Left renal pelvis (tissue), 4 donors: ENCODE results near the gene HDAC10. TPM values are rescaled to one million over a fixed set of nuclear protein-coding genes. Genes with fewer than 3 reads are reported as not detected.
A peak's percentile ranks its signal among the peaks of the same experiment; 100 is the strongest.

Experiments
- DNase-seq, 4 donors: peaks; one replicate each; pipeline ENCODE4 v3.0.0-alpha.2; 2013; ENCODE audit warnings: low read depth in 4 of 4, low spot score in 3 of 4
- polyA plus RNA-seq, 4 donors: library from polyadenylated mRNA; unstranded; fragments of 120-200 nt; gene quantifications; one replicate each; pipeline ENCODE4 v1.2.1, GENCODE V29; 2013; ENCODE audit not compliant: insufficient read length in 4 of 4

HDAC10 gene, protein sequence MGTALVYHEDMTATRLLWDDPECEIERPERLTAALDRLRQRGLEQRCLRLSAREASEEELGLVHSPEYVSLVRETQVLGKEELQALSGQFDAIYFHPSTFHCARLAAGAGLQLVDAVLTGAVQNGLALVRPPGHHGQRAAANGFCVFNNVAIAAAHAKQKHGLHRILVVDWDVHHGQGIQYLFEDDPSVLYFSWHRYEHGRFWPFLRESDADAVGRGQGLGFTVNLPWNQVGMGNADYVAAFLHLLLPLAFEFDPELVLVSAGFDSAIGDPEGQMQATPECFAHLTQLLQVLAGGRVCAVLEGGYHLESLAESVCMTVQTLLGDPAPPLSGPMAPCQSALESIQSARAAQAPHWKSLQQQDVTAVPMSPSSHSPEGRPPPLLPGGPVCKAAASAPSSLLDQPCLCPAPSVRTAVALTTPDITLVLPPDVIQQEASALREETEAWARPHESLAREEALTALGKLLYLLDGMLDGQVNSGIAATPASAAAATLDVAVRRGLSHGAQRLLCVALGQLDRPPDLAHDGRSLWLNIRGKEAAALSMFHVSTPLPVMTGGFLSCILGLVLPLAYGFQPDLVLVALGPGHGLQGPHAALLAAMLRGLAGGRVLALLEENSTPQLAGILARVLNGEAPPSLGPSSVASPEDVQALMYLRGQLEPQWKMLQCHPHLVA
- 10 to 100 TPM; 15.9 to 37.2 (median 20.3) TPM for polyA plus RNA-seq

DNA sequence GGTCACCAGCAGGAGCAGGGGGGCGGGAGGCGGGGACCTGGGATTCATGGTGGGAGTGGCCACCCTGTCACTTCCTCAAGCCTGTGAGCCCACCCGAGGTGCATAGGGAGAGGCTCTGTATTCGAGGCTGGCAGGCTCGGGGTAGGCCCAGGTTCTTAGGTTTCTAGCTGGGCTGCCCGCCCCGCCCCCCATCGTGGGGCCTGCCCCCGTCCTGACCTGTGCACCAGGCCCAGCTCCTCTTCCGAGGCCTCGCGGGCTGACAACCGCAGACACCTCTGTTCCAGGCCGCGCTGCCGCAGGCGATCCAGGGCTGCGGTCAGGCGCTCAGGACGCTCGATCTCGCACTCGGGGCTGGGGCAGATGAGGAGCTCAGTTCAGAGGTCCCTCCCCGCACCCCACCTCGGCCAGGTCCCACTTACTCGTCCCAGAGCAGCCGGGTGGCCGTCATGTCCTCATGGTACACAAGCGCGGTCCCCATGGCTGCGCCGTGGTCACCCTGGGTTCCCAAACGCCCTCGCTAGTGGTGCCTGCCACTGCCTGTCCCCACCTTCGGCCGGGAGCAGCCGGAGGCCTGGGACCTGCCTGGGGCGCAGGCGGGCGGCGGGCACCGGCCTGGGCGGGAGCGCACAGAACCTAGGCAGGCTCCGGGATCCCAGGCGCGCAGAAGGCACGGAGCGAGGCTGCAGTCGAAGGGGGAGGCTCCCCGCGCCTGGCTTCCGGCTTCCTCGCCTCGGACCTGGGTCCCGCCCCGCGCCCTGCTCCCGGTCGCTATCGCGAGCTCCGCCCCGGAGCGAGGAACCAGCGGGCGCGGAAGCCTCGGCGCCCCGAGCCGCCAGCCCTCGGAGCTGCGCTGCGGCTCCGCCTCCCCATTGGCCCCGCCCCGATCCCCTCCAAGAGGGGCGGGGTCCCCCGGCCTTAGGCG is at the start of gene HDAC10:
Gene HDAC10, minus strand, starts transcription at position 711 of the 922 bp plus-strand sequence. Its CDS starts 233 bp downstream, at position 478.
- no peak for DNase-seq

DNA sequence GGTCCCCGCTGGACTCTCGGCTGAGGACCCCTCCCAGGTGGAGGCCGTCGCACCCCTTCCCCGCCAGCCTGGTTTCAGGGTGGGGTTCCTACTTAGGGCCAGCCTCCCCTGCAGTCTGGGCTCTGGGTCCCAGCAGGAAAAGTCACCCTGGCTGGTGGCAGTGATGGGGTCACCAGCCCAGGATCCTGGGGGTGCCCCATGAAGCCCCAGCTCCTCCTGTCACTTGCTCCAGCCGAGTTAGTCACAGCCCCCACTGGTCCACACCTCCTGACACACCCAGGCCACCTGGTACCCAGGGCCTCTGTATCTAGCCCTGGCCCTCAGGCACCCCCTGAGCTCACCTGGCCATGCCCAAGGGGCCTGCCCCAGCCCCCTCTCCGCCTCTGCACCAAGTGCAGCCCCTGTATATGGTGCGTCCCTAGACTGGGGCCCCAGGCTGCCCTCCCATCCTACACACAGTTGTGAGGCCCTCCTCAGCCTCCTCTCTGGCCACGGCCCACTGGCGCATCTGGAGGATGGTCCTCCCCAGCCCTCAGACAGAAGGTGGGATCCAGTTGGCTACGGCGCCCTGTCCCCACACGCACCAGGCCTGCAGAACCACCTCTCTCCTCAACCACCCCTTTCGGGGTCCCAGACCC is 49.7 kb upstream of the HDAC10 start:
- no peak for DNase-seq

DNA sequence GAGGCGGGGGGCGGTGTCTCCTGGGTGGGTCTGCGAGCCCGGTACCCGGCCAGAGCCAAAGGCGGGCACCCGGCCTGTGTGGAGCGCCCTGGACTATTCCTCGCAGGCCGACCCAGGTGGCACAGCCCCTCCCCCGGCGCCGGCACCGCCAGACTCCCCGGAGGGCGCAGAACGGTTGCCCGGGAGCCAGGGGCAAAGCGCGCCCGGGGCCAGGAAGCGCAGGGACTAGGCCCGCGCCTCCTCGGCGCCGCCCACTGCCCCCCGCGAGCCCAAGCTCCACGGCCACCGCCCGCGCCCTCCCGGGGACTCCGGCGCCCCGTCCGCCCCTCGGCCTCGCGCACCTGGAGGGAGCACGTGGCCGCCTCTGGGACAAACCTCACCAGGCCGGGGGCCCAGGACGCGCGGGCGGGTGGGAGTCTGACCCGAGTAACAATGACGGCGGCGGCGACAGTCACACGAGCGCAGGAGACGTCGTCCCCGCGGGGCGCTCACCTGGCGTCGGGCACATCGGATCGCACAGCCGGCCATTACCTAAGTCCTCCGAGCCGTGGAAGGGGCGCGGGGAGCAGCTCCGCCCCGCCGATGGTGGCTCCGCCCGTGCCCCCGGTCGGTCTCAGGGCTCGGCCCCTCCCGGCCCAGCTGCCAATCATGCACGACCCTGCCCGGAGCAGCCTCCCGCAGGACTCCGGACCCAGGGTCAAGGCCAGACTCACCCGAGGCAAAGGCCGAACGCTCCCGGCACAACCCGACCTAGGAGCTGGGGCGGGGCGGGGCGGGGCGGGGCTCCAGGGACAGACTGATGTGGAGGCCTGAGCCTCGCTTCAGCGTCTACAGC is 48.9 kb upstream of the HDAC10 start:
- no peak for DNase-seq

DNA sequence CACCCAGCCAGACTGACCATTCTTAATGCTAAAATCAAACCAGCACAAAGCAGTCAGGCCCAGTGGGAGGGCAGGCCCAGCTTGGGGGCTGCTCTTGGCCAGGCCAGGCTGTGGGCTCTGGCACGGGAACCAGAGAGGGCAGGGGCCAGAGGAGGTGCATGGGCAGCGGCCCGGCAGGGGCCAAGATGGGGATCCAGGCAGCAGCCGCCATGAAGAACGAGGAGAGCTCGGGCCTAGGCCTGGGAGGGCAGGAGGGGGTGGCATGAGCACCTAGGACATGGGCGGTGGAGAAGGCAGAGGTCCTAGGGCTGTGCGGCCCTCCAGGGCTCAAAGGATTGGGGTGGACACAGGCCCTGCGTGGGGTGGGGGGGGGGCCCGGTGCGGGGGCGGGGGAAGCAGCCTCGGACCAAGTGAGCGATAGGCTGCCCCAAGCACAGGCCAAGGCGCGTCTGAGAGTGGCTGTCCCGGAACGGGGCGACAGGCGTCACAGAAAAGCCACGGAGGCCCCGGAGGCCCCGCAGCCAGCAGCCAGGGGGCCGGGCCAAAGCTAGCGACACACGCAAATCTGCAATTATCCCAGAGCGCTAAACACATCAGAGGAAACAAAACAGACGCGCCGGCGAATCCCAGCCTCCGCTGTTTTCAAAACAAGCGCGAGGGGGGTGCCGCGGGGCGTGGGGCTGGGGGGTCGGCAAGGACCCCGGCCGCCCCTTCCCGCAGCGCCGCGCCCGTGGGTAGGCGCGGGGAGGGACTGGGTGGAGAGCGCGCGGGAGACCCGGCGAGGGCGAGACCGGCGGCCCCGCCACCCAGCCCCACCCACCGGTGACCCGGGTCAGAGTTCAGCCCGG is 48.1 kb upstream of the HDAC10 start:
- DNase-seq: no peak

DNA sequence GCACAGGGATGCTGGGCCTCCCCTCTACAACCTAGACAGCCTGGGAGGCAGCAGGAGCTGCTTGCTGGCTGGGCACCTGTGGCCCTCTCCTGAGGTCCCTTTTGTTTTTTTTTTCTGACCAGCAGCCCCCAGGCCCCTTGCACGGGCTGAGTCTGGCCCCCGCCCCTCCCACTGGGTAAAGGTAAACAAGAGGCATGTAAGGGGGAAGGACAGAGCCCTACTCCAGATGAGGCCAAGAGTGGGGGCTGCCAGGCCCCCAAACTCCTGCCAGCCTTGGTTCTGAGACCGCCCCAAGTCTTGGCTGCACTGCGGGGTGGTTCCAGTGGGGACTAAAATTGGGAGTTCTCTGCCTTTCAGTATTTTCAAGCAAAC is 47.2 kb upstream of the HDAC10 start:
- no peak for DNase-seq

DNA sequence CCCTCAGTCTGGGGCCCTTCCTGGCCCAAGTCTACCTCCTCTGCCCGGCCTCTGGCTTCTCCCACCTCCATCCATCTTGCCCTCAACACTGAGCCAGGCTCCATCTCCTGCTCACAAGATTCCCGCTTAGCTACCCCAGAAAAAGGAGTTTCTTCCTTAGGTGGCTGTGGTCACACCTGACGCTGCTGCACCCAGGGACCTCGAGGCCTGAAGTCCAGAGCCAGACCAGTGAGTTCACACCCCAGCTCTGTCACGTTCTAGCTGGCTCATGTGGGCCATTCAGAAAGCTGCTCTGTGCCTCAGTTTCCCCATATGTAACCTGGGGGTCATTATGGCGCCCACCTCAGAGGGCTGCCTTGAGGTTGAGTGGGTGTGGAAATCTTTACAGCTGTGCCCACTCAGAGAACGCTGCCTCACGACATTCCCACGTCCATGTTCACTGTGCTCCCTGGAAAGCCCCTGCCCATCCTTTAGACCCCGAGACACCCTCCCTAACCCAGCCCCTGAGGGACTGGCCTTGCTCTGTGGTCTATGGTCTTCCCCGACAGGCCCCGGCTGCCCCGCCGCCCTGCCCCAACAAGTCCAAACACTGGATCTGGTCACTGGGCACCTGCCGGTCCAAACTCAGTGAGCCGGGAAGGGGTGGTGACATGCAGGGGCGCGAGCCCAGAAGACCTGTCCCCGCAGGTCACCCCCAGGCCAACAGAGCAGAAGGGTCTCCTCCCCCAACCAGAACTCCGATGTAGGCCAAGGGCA is 46.6 kb upstream of the HDAC10 start:
- DNase-seq: no peak

DNA sequence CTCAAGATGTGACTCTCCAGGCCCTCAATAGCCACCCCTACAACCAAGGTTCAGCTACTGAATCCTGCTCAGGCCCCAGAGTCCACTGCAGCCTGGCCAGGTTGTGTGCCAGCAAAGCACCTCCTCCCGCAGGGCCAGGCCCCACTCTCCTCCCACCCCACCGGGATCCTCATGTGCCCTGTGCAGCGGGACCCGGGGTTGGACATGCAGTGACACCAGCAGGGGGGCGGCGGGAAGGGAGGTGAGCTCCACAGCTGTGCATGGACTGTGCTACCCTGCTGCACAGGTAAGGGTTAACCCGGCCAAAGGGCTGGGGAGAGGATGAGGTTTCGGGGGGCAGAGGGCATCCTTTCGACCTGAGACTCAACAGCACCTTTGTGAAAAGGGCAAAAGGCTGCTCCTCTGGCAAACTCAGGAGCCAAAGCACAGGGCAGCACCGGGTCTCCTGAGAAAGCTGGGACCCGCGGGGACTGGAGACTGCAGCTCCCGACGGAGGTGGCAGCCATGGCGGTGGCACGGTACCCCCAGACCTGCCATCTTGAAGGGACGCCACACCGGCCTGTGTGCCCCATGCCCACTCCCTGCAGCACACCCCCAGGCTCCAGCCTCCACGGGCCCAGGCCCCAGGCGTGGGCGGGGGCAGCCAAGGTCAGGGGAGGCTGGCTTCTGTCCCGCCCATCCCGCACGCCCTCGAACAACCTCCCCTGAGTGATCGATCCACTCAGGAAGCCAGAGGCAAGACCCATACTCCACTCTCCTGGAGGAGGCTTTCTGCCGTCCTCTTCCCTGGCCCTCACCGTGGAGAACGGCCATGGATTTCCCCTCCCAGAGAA is 45.8 kb upstream of the HDAC10 start:
- no peak for DNase-seq

DNA sequence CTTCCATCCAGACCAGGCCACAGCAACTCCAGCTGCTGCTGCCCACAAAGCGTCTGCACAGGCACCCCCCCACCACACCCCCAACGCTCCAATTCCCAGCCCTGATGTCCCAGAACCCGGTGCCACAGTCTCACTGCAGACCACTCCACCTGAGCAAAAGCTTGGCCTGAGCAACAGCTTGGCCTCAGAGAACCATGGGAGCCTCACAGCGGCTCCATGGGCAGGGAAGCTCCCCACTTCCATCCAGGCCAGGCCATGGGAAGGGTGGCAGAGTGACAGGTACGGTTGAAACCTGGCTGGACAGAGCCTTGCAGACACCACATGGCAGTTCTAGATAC is 43.2 kb upstream of the HDAC10 start:
- DNase-seq: no peak

DNA sequence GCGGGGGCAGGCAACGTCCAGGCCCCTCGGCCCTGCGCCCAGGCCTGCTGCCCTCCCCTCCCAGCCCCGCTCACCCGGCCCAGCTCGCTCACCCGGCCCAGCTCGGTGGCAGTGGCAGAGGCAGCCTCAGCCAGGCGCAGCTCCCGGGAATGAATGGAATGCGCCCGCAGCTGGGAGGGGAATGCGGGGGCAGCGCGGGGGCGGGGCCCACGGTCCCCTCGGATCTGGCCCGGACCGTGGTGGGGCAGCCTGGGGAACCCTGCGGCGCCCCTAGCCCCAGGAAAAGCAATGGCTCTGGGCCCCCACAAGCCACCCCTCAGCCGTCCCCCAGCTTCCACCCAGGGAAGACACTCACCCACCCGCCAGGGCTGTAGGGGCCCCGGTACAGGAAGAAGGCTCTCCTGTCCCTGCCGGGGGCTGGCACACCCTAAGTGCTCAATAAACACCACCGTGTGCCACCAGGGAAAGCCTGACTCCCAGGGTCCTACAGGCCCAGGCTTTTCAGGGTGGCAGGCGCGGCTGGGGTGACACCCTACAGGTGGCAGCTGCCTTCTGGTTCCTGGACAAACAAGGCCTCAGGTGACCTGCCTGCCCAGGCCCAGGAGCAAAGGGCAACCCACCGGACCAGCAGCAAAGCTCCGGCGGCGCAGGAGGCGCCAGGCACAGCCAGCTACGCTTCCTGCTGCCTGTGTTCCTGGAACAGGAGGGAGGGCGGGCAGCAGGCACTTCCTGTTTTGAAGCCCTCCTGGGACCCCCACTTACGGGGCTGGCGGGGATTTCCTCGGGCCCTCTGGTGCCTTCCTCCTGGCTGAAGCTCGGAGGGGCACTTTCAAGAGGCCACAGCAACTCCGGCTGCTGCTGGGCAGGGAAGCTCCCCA is 42.6 kb upstream of the HDAC10 start:
- peak in 1 of 4 donors; percentile 62 for DNase-seq

DNA sequence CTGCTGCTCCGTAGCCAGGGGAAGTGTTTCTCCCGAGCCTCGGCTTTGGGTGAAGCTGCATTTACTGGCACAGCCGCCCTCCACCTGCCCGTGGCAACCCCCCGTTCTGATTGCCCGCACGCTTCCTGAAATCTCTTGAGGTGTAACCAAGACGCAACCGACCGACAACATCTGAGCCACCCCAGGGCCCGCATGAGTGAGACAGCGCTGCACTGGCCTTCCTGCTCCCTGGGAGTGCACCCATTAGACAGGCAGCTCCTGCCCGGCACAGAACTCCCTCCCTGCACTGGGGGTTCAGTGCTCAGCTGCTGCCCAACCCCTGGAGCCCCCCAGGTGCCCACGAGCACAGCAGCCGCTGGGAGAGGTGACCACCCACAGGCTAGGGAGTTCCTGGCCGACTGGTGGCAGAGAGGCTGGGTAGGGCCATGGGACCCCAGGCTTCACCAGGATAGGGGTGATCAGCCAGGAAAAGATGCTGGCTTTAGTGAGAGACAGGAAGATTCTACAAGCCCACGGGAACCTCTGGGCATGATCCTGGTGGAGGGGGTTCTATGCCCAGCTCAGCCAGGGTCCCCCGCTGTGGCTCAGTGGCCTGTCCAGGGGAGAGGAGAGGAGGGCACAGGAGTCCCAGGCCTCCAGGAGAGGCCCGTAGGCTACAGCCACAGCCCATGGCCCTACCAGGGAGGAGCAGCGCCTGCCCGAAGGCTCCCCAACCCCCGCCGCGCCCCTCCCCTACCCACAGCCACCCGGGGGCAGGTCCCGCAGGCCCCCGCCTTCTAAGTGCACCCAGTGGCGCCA is 41.8 kb upstream of the HDAC10 start:
- no peak for DNase-seq

DNA sequence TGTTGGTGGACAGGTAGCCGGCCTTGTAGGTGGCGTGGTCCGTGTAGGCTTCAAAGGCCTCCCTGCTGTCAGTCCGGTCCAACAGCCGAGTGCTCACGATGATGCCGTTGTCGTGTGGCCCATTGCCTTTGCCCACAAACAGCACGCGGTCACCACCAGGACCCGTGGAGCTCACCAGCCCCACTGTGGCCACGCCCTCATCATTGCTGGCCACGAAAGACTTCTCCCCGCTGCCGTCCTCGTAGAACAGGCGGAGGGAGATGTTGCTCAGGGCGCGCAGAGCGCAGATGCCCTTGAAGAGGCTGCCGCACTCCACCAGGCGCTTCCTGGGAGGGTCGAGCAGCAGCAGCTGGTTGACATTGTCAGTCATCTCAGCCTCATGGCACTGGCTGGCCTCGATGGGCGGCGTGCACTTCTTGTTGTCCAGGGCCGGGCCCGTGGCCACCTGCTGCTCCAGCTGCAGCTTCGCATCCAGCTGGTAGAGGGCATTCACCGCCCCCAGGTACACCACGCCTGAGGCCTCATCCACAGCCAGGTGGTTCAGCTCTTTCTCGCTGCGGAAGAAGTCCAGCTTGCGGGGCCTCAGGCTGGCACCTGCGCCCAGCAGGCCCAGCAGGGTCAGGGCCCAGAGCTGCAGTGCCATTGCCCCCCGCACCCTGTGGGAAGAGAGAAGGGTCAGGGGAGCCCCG is 39.0 kb upstream of the HDAC10 start:
- no peak for DNase-seq

DNA sequence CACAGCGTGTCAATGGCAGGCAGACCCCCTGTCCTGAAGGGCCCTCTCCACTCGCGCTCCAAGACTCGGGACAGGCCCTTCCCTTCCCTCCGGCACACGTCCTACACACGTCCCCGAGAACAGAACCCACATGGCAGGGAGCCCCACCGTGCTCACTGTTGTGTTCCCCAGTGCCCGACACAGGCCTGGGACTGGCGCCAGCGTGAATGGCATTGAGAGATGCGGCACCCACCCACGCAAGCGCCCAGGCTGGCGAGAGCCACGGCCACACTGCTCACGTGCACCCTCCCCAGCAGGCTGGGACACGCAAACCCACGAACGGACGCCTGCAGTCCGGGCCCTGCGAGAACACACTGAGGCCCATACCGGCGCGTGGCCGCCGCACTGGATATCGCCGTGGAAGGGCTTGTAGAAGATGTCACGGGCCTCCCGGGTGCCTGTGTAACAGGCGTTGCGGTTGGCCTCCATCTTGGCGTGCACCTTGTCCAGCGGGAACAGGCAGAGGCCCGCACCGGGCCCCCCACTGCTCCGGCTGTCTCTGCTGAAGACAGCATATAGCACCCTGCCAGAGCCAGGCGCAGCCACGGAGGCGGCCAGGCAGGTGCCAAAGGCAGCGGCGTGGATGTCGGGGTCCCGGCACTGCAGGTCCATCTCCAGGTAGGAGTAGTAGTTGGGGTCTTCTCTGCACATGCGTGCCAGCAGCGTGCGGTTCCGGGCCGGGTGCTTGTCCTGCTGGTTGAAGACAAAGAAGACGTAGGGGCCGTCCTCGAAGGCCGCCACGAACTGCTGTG is 38.3 kb upstream of the HDAC10 start:
- DNase-seq: no peak

DNA sequence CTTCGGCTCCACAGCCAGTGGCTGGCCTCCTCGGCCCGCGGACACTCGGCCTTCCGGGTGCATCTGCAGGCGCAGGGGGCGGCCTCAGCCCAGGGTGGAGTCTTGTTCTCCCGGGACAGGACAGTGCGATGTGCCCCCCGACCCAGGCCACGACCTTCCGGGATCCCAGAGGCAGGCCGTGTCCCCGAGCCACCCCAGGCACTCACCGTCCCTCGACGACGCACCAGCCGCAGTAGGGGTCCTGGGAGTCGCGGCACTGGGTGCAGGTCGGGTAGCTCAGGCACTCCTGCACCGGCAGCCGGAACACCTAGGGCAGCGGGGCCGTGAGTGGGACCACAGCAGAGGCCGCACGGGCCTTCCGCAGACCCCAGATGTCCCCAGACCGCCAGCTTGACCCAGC is 36.7 kb upstream of the HDAC10 start:
- DNase-seq: no peak

DNA sequence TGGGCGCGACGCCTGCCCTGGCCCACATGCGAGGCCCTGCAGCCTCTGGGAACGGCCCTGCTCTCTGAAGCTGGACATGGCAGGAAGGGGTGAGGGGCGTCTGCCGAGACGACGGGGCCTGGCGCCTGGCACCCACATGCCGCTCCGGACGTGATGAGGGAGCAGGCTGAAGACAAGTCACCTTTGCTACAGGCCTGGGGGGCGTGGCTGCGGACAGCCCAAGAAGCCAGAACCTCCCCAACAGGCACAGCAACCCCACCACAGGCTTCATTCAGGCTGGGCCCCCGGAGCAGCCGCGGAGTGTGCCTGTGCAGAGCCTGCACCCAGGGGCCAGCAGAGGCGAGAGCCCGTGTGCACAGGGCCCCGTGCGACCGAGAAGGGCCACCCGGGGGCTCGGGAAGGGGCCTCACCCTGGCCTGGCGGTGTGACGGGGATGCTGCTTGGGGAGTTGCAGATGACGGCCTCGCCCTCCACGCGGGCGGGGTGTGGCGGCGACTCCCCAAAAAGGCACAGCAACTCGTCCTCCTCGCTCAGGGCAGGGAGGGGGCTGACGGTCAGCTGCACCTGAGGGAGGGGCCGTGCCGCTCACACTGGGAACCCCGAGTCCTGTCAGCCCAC is 35.7 kb upstream of the HDAC10 start:
- DNase-seq: no peak
